Caco-2 (cell line): ENCODE results near the gene ADGRV1. TPM values are rescaled to one million over a fixed set of nuclear protein-coding genes. Genes with fewer than 3 reads are reported as not detected.

Experiments
- BruUV-seq: library from RNA; stranded (reverse); fragments of 400-500 nt; replicated peaks from 2 replicates; lab custom pipeline; 2021; lab: Mats Ljungman, UMichigan
- CTCF ChIA-PET: fragments of 300-600 bp; sonication (Branson Sonifier 250); formaldehyde crosslinking; loops from one replicate; lab custom pipeline; 2022; ENCODE audit warnings: antibody characterized with exemption; lab: Charles Lee
- POLR2A ChIA-PET: fragments of 300-600 bp; sonication (Branson Sonifier 250); formaldehyde crosslinking; loops from one replicate; lab custom pipeline; 2022; ENCODE audit warnings: antibody characterized with exemption; lab: Charles Lee
- DNase-seq, 2 experiments: peaks; one replicate each; pipeline versions ENCODE4 v3.0.0 to v3.0.0-alpha.2; 2020 to 2022
- H3K27me3 ChIP-seq: replicated peaks from 2 replicates; pipeline ENCODE4 v1.6.0; 2011; ENCODE audit warnings: low read length; ENCODE audit not compliant: control insufficient read depth, insufficient read depth
- H3K36me3 ChIP-seq: 2 replicates; pipeline ENCODE4 v1.5.1; 2011; ENCODE audit warnings: low read length; ENCODE audit not compliant: control insufficient read depth, insufficient read depth
- H3K4me1 ChIP-seq: fragments of 250-450 bp; sonication (Bioruptor Pico); 2 replicates; pipeline ENCODE4 v1.5.1; 2020; ENCODE audit warnings: mild to moderate bottlenecking
- H3K4me3 ChIP-seq: 2 replicates; pipeline ENCODE4 v1.5.1; 2011; ENCODE audit warnings: low read depth, mild to moderate bottlenecking, control low read depth, low read length
- H3K9me3 ChIP-seq: fragments of 250-450 bp; sonication (Bioruptor Pico); 2 replicates; pipeline ENCODE4 v1.5.1; 2020; ENCODE audit warnings: mild to moderate bottlenecking, moderate library complexity
- H3K27ac Mint-ChIP-seq: one replicate; pipeline ENCODE4 v1.8.0; 2022; ENCODE audit warnings: mixed read lengths; ENCODE audit not compliant: unreplicated experiment
- H3K27me3 Mint-ChIP-seq: one replicate; pipeline ENCODE4 v1.8.0; 2022; ENCODE audit warnings: mixed read lengths; ENCODE audit not compliant: insufficient read depth, unreplicated experiment
- H3K36me3 Mint-ChIP-seq: one replicate; pipeline ENCODE4 v1.8.0; 2022; ENCODE audit warnings: mild to moderate bottlenecking, mixed read lengths; ENCODE audit not compliant: insufficient read depth, unreplicated experiment
- H3K4me1 Mint-ChIP-seq: one replicate; pipeline ENCODE4 v1.8.0; 2022; ENCODE audit warnings: low read depth, mixed read lengths; ENCODE audit not compliant: unreplicated experiment
- H3K4me3 Mint-ChIP-seq: one replicate; pipeline ENCODE4 v1.8.0; 2022; ENCODE audit warnings: mild to moderate bottlenecking, moderate library complexity, mixed read lengths; ENCODE audit not compliant: unreplicated experiment
- H3K9me3 Mint-ChIP-seq: one replicate; pipeline ENCODE4 v1.8.0; 2022; ENCODE audit warnings: mixed read lengths; ENCODE audit not compliant: unreplicated experiment
- CTCF ChIP-seq, 2 experiments: fragments of 200-600 bp in 1 of 2; IDR thresholded peaks; 1 replicate in 1 of 2; 2 replicates in 1 of 2; pipeline versions ENCODE4 v1.5.1 to v1.8.0; 2011 to 2022; ENCODE audit warnings: antibody characterized with exemption in 1 of 2, control low read depth in 1 of 2, inconsistent platforms in 1 of 2, low read depth in 1 of 2, low read length in 1 of 2, mild to moderate bottlenecking in 1 of 2, moderate library complexity in 1 of 2; ENCODE audit not compliant: insufficient read depth in 1 of 2, severe bottlenecking in 1 of 2, unreplicated experiment in 1 of 2
- intact Hi-C: fragments of 100-400 bp; cut with micrococcal nuclease; formaldehyde crosslinking; loops from one replicate; pipeline ENCODE4 v1.10.0; 2022; ENCODE audit not compliant: unreplicated experiment
- total RNA-seq: library from RNA; stranded (reverse); gene quantifications from 2 replicates; pipeline ENCODE4 v1.2.3, GENCODE V29; 2022

ADGRV1 gene
- total RNA-seq, 1 experiment from 2014 or later, result 23.2 TPM

- Mint-ChIP-seq H3K36me3 (no peaks in the 10 kb centered on the region), H3K4me1 (peaks cover 9% of the 10 kb centered on the region), H3K4me3 (no peak overlapping the region), H3K9me3 (no peaks in the 10 kb centered on the region), H3K27me3 (no peaks in the 10 kb centered on the region), H3K27ac (no peak overlapping the region)
- BruUV-seq, result no TSS peak
- Histone ChIP-seq H3K36me3 (no peaks in the 10 kb centered on the region), H3K9me3 (no peaks in the 10 kb centered on the region), H3K4me3 (no peak overlapping the region), H3K4me1 (peaks cover 25% of the 10 kb centered on the region), H3K27me3 (no peaks in the 10 kb centered on the region)
- intact Hi-C loops, result no loop called here
- TF ChIP-seq CTCF (IDR thresholded peaks at IDR 0.05; ENCODE audit: insufficient read depth in 1 of 2, low read depth in 1 of 2, low read length in 1 of 2, severe bottlenecking in 1 of 2, unreplicated experiment in 1 of 2), result no peak
- ChIA-PET CTCF (no interaction called here), POLR2A (no interaction called here)
- no peak for DNase-seq
Measured at GRCh38 chr5:90901261-90901660, 342.7 kb downstream of the ADGRV1 start.

GRCh38 chr5:90902170-90902569 lies 343.6 kb downstream of the ADGRV1 start:
- H3K4me3 ChIP-seq, result no peak overlapping the region
- H3K27ac Mint-ChIP-seq, result no peak overlapping the region
- no TSS peak for BruUV-seq
- H3K27me3 ChIP-seq, result no peaks in the 10 kb centered on the region
- H3K27me3 Mint-ChIP-seq, result no peaks in the 10 kb centered on the region
- intact Hi-C loops, result no loop called here
- no peak for TF ChIP-seq CTCF (IDR thresholded peaks at IDR 0.05; ENCODE audit: insufficient read depth in 1 of 2, low read depth in 1 of 2, low read length in 1 of 2, severe bottlenecking in 1 of 2, unreplicated experiment in 1 of 2)
- H3K4me1 Mint-ChIP-seq, result peaks cover 9% of the 10 kb centered on the region
- DNase-seq, result no peak
- ChIA-PET POLR2A (no interaction called here), CTCF (no interaction called here)
- H3K9me3 Mint-ChIP-seq, result no peaks in the 10 kb centered on the region
- H3K4me3 Mint-ChIP-seq, result no peak overlapping the region
- H3K4me1 ChIP-seq, result peaks cover 25% of the 10 kb centered on the region
- no peaks in the 10 kb centered on the region for H3K9me3 ChIP-seq
- H3K36me3 ChIP-seq, result no peaks in the 10 kb centered on the region
- H3K36me3 Mint-ChIP-seq, result no peaks in the 10 kb centered on the region

GRCh38 chr5:90902651-90903386 lies 344.2 kb downstream of the ADGRV1 start:
- POLR2A ChIA-PET, result no interaction called here
- CTCF ChIA-PET, result no interaction called here
- intact Hi-C loops, result no loop called here
- peaks cover 9% of the 10 kb centered on the region for H3K4me1 Mint-ChIP-seq
- no peak overlapping the region for H3K27ac Mint-ChIP-seq
- TF ChIP-seq CTCF (IDR thresholded peaks at IDR 0.05; ENCODE audit: insufficient read depth in 1 of 2, low read depth in 1 of 2, low read length in 1 of 2, severe bottlenecking in 1 of 2, unreplicated experiment in 1 of 2), result no peak
- H3K4me1 ChIP-seq, result peaks cover 24% of the 10 kb centered on the region
- no peaks in the 10 kb centered on the region for H3K9me3 Mint-ChIP-seq
- no peaks in the 10 kb centered on the region for H3K36me3 ChIP-seq
- no peaks in the 10 kb centered on the region for H3K36me3 Mint-ChIP-seq
- no peaks in the 10 kb centered on the region for H3K27me3 Mint-ChIP-seq
- no peak overlapping the region for H3K4me3 Mint-ChIP-seq
- no peaks in the 10 kb centered on the region for H3K27me3 ChIP-seq
- H3K9me3 ChIP-seq, result no peaks in the 10 kb centered on the region
- no TSS peak for BruUV-seq
- H3K4me3 ChIP-seq, result no peak overlapping the region
- DNase-seq, result no peak
